HG02588 (cell line): ENCODE data around the gene TOMM34.
A peak's percentile ranks its signal among the peaks of the same experiment; 100 is the strongest.

Source experiments
- ATAC-seq: cut with Tn5 transposase; IDR thresholded peaks from one replicate; pipeline ENCODE4 v1.9.1; 2021; ENCODE audit warnings: mild to moderate bottlenecking, moderate library complexity; ENCODE audit not compliant: unreplicated experiment

TOMM34 gene

GRCh38 chr20:44960103-44960852 is at the start of gene TOMM34:
TOMM34 (minus strand) TSS chr20:44960397; CDS start chr20:44960333, 64 bp downstream.
- ATAC-seq: peak; percentile 81

GRCh38 chr20:45008521-45009049 is 48.4 kb upstream of the TOMM34 start:
- ATAC-seq: no peak

GRCh38 chr20:44997668-44998067 is 37.5 kb upstream of the TOMM34 start:
- ATAC-seq: no peak

- no peak for ATAC-seq
These were observed 37.0 kb upstream of the TOMM34 start for GRCh38 chr20:44997171-44997570.

GRCh38 chr20:44993343-44993742 is 33.1 kb upstream of the TOMM34 start:
- ATAC-seq: no peak

GRCh38 chr20:44990957-44991356 is 30.8 kb upstream of the TOMM34 start:
- ATAC-seq: no peak

GRCh38 chr20:44990425-44990824 is 30.2 kb upstream of the TOMM34 start:
- ATAC-seq: no peak

GRCh38 chr20:44988631-44989171 is 28.5 kb upstream of the TOMM34 start:
- no peak for ATAC-seq

- ATAC-seq: no peak
These were observed 23.0 kb upstream of the TOMM34 start for GRCh38 chr20:44983093-44983674.

- no peak for ATAC-seq
These were observed 21.7 kb upstream of the TOMM34 start for GRCh38 chr20:44981736-44982406.

GRCh38 chr20:44979090-44979621 is 19.0 kb upstream of the TOMM34 start:
- peak; percentile 83 for ATAC-seq

- no peak for ATAC-seq
These were observed 16.5 kb upstream of the TOMM34 start for GRCh38 chr20:44976698-44977097.

GRCh38 chr20:44973053-44973452 is 12.9 kb upstream of the TOMM34 start:
- ATAC-seq: no peak

- no peak for ATAC-seq
These were observed 10.1 kb upstream of the TOMM34 start for GRCh38 chr20:44970243-44970757.

GRCh38 chr20:44969300-44969894 is 9.2 kb upstream of the TOMM34 start:
- ATAC-seq: no peak

- ATAC-seq: no peak
These were observed 7.1 kb upstream of the TOMM34 start for GRCh38 chr20:44967207-44967807.

- ATAC-seq: peak; percentile 68
These were observed 6.1 kb upstream of the TOMM34 start, which contains the start of gene STK4 for GRCh38 chr20:44966030-44966961. STK4 (plus strand) TSS chr20:44966512; CDS start chr20:44966569, 57 bp downstream.

- no peak for ATAC-seq
These were observed 5.4 kb upstream of the TOMM34 start for GRCh38 chr20:44965651-44966029.
